Right lobe of liver (tissue), 6 donors: Measurements from ENCODE around the gene ZRANB3. TPM values are rescaled to one million over a fixed set of nuclear protein-coding genes. Genes with fewer than 3 reads are reported as not detected.

Experiments used
- ATAC-seq, 4 donors: fragments of 200-7000 bp; cut with Tn5 transposase; one replicate each; pipeline ENCODE4 v1.9.1; 2020; ENCODE audit warnings: mild to moderate bottlenecking in 4 of 4, moderate library complexity in 4 of 4
- DNase-seq, 3 donors: peaks; one replicate each; pipeline ENCODE4 v3.0.0-alpha.2; 2020
- H3K27ac ChIP-seq, 3 donors: fragments of 200-600 bp; one replicate each; pipeline ENCODE4 v1.8.0; 2022
- H3K27me3 ChIP-seq, 2 donors: fragments of 200-600 bp; one replicate each; pipeline ENCODE4 v1.8.0; 2022
- H3K36me3 ChIP-seq, 4 donors: fragments of 200-600 bp; sonication (generic) in 1 of 4; one replicate each; pipeline versions ENCODE4 v1.5.1 to v1.8.0; 2017 to 2022; ENCODE audit warnings: control low read depth in 1 of 4
- H3K4me1 ChIP-seq, 4 donors: fragments of 200-600 bp; sonication (generic) in 1 of 4; one replicate each; pipeline versions ENCODE4 v1.5.1 to v1.8.0; 2017 to 2022; ENCODE audit warnings: control low read depth in 1 of 4
- H3K4me3 ChIP-seq, 3 donors: fragments of 200-600 bp; one replicate each; pipeline ENCODE4 v1.8.0; 2022
- H3K9me3 ChIP-seq, 4 donors: fragments of 200-600 bp; sonication (generic) in 1 of 4; one replicate each; pipeline versions ENCODE4 v1.5.1 to v1.8.0; 2017 to 2022; ENCODE audit warnings: control low read depth in 1 of 4
- CTCF ChIP-seq, 4 donors: fragments of 200-600 bp in 3 of 4; fragments of 450-650 bp in 1 of 4; IDR thresholded peaks; one replicate each; pipeline versions ENCODE4 v1.5.1 to v1.8.0; 2016 to 2022; ENCODE audit warnings: antibody characterized with exemption in 4 of 4, mild to moderate bottlenecking in 2 of 4
- POLR2A ChIP-seq: fragments of 450-650 bp; IDR thresholded peaks from one replicate; pipeline ENCODE4 v1.6.1; 2017; ENCODE audit warnings: antibody characterized with exemption, mild to moderate bottlenecking
- WGBS: methylation state at CpG from one replicate; pipeline ENCODE4 v1.1.6; 2018; ENCODE audit warnings: low coverage, low lambda C conversion rate; ENCODE audit not compliant: insufficient coverage; ENCODE audit errors: missing lambda C conversion rate; 5-methylcytosine and 5-hydroxymethylcytosine counted together
- intact Hi-C, 2 donors: fragments of 100-400 bp; cut with DNase I; formaldehyde crosslinking; loops; one replicate each; pipeline versions ENCODE4 v1.11.2 to v1.14.1; 2022
- total RNA-seq, 6 experiments: library from RNA; depleted of rRNA in 2 of 6; stranded (reverse); fragments of >200 nt in 2 of 6; fragmentation: NEBNext Ultra II Directional in 3 of 6; extraction: Animal tissue kit (Norgen Biotek cat#: 25700) in 3 of 6; gene quantifications; one replicate each; pipeline versions ENCODE4 v1.1.0 to v1.2.4, GENCODE V29; 2016 to 2023
- donor health status: DM: no; HTN: yes; CAD: no.
- donor health status: DM: no; HTN: no; CAD: no.
- donor health status: DM: no; HTN: no; CAD: no.
- donor health status: DM: no; HTN: yes; CAD: no.
- donor health status: DM: no; HTN: yes; CAD: no.

ZRANB3 gene
- total RNA-seq, 6 experiments from 2014 or later = 3.3 to 5.6 (median 4.0) TPM

- TF ChIP-seq POLR2A (no peak), CTCF (IDR thresholded peaks at IDR 0.05) (no peak)
- Histone ChIP-seq H3K27ac (no peak overlapping the region), H3K36me3 (no peaks in the 10 kb centered on the region), H3K4me3 (no peak overlapping the region), H3K27me3 (no peaks in the 10 kb centered on the region), H3K4me1 (no peaks in the 10 kb centered on the region), H3K9me3 (no peaks in the 10 kb centered on the region)
- 93% methylated on average over 2 of the region's 4 CpGs for WGBS
- ATAC-seq (no peak), DNase-seq (no peak)
- intact Hi-C loops = no loop called here
Observed at GRCh38 chr2:135335256-135335655, 195.8 kb downstream of the ZRANB3 start.

- Histone ChIP-seq H3K4me1 (no peaks in the 10 kb centered on the region), H3K27me3 (no peaks in the 10 kb centered on the region), H3K9me3 (no peaks in the 10 kb centered on the region), H3K4me3 (no peak overlapping the region), H3K27ac (no peak overlapping the region), H3K36me3 (no peaks in the 10 kb centered on the region)
- intact Hi-C loops = no loop called here
- DNase-seq (no peak), ATAC-seq (no peak)
- TF ChIP-seq CTCF (IDR thresholded peaks at IDR 0.05) = no peak
- 73% methylated on average over 1 of the region's 1 CpG for WGBS
Observed at GRCh38 chr2:135327146-135327545, 203.9 kb downstream of the ZRANB3 start.

GRCh38 chr2:135320465-135321355 is 210.3 kb downstream of the ZRANB3 start:
- TF ChIP-seq POLR2A = no peak
- no peak for TF ChIP-seq CTCF (IDR thresholded peaks at IDR 0.05)
- WGBS = 86% methylated on average over 4 of the region's 4 CpGs
- no peaks in the 10 kb centered on the region for H3K36me3 ChIP-seq
- H3K27me3 ChIP-seq = no peaks in the 10 kb centered on the region
- no peak for ATAC-seq
- no peaks in the 10 kb centered on the region for H3K4me1 ChIP-seq
- H3K27ac ChIP-seq = no peak overlapping the region
- no peaks in the 10 kb centered on the region for H3K9me3 ChIP-seq
- intact Hi-C loops = no loop called here
- no peak overlapping the region for H3K4me3 ChIP-seq
- no peak for DNase-seq

GRCh38 chr2:135318808-135319207 is 212.2 kb downstream of the ZRANB3 start:
- ATAC-seq (no peak), DNase-seq (no peak)
- TF ChIP-seq POLR2A = no peak
- TF ChIP-seq CTCF (IDR thresholded peaks at IDR 0.05) = no peak
- no peaks in the 10 kb centered on the region for H3K27me3 ChIP-seq
- WGBS = 82% methylated on average over 2 of the region's 2 CpGs
- H3K4me1 ChIP-seq = no peaks in the 10 kb centered on the region
- no peaks in the 10 kb centered on the region for H3K36me3 ChIP-seq
- H3K4me3 ChIP-seq = no peak overlapping the region
- intact Hi-C loops = no loop called here
- H3K27ac ChIP-seq = no peak overlapping the region
- no peaks in the 10 kb centered on the region for H3K9me3 ChIP-seq
